HepG2 (cell line): ENCODE measurements around the gene TSEN34. TPM values are rescaled to one million over a fixed set of nuclear protein-coding genes. Genes with fewer than 3 reads are reported as not detected.

Experiments
- ATAD3A ChIP-seq: sonication (generic); formaldehyde crosslinking; IDR thresholded peaks from 2 replicates; pipeline ENCODE4 v1.4.0; 2020; ENCODE audit warnings: missing genetic modification reagents
- FOXA3 ChIP-seq: IDR thresholded peaks from 2 replicates; pipeline ENCODE4 v1.6.1; 2016; ENCODE audit warnings: missing genetic modification reagents, missing compliant biosample characterization
- KDM6A ChIP-seq: IDR thresholded peaks from 2 replicates; pipeline ENCODE4 v1.6.1; 2016; ENCODE audit warnings: low read depth
- MTA1 ChIP-seq: sonication (generic); formaldehyde crosslinking; IDR thresholded peaks from 2 replicates; pipeline ENCODE4 v1.4.0; 2020; ENCODE audit warnings: missing genetic modification reagents, mild to moderate bottlenecking, borderline replicate concordance
- PAXIP1 ChIP-seq: sonication (generic); formaldehyde crosslinking; conservative IDR thresholded peaks from 2 replicates; pipeline ENCODE4 v1.4.0; 2020; ENCODE audit warnings: mild to moderate bottlenecking, missing genetic modification reagents, moderate library complexity
- PRDM10 ChIP-seq: sonication (generic); formaldehyde crosslinking; IDR thresholded peaks from 2 replicates; pipeline ENCODE4 v1.4.0; 2020; ENCODE audit warnings: low read depth, missing genetic modification reagents
- PRMT3 ChIP-seq: sonication (generic); formaldehyde crosslinking; IDR thresholded peaks from 2 replicates; pipeline ENCODE4 v1.8.1; 2022; ENCODE audit warnings: low read depth, mild to moderate bottlenecking, moderate library complexity, missing genetic modification reagents, borderline replicate concordance
- REPIN1 ChIP-seq: sonication (generic); formaldehyde crosslinking; IDR thresholded peaks from 2 replicates; pipeline ENCODE4 v1.8.0; 2022; ENCODE audit warnings: missing genetic modification reagents, low read depth, mild to moderate bottlenecking, borderline replicate concordance
- TRAFD1 ChIP-seq: sonication (generic); formaldehyde crosslinking; IDR thresholded peaks from 2 replicates; pipeline ENCODE4 v1.5.1; 2020; ENCODE audit warnings: missing genetic modification reagents, mild to moderate bottlenecking, borderline replicate concordance
- ZNF382 ChIP-seq: sonication (generic); formaldehyde crosslinking; IDR thresholded peaks from 2 replicates; pipeline ENCODE4 v1.5.0; 2020; ENCODE audit warnings: missing genetic modification reagents, mild to moderate bottlenecking, borderline replicate concordance
- ZNF432 ChIP-seq: sonication (generic); formaldehyde crosslinking; IDR thresholded peaks from 2 replicates; pipeline ENCODE4 v1.5.0; 2020; ENCODE audit warnings: missing genetic modification reagents, mild to moderate bottlenecking, borderline replicate concordance
- ZNF468 ChIP-seq: sonication (generic); formaldehyde crosslinking; IDR thresholded peaks from 2 replicates; pipeline ENCODE4 v1.8.0; 2022; ENCODE audit warnings: mild to moderate bottlenecking, moderate library complexity, missing genetic modification reagents
- ZNF503 ChIP-seq: sonication (generic); formaldehyde crosslinking; IDR thresholded peaks from 2 replicates; pipeline ENCODE4 v1.4.0; 2020; ENCODE audit warnings: missing genetic modification reagents
- ZNF550 ChIP-seq: sonication (generic); formaldehyde crosslinking; IDR thresholded peaks from 2 replicates; pipeline ENCODE4 v1.4.0; 2020; ENCODE audit warnings: mild to moderate bottlenecking, missing genetic modification reagents, borderline replicate concordance
- ZNF704 ChIP-seq: sonication (generic); formaldehyde crosslinking; IDR thresholded peaks from 2 replicates; pipeline ENCODE4 v1.8.1; 2023; ENCODE audit warnings: mild to moderate bottlenecking, inconsistent platforms, moderate library complexity, missing genetic modification reagents, borderline replicate concordance
- ZNF776 ChIP-seq: sonication (generic); formaldehyde crosslinking; IDR thresholded peaks from 2 replicates; pipeline ENCODE4 v1.4.0; 2020; ENCODE audit warnings: mild to moderate bottlenecking, missing genetic modification reagents
- polyA plus RNA-seq, 8 experiments: library from polyadenylated mRNA; depleted of rRNA in 3 of 8; stranded (reverse) in 7 of 8; unstranded in 1 of 8; fragments of >200 nt; fragmentation: Illumina TruSeq in 4 of 8; extraction: Trizol in 4 of 8; gene quantifications; 2 replicates each; pipeline versions ENCODE4 v1.2.1 to v1.2.3, GENCODE V29; 2011 to 2016; ENCODE audit warnings: low read depth in 4 of 8, missing spikeins in 1 of 8, mixed read lengths in 1 of 8; ENCODE audit not compliant: insufficient read depth in 1 of 8
- total RNA-seq, 5 experiments: library from RNA; depleted of rRNA; stranded (reverse); fragments of >200 nt; fragmentation: Illumina TruSeq; extraction: Trizol; gene quantifications; 2 replicates each; pipeline ENCODE4 v1.2.3, GENCODE V29; 2016; ENCODE audit warnings: low read depth in 1 of 5

The TSEN34 gene
- total and polyA plus RNA-seq, 2 of the 13 experiments (the other 11 are each of a cell fraction or from before 2014, with no cell fraction given): 55.1 to 65.4 TPM

GRCh38 chr19:54207983-54208783, 17.1 kb downstream of the TSEN34 start (continued):
- no peak for TF ChIP-seq REPIN1 (CRISPR knock-in tag)
- TF ChIP-seq PRMT3 (CRISPR knock-in tag): no peak
- no peak for TF ChIP-seq ZNF468 (CRISPR knock-in tag)
- no peak for TF ChIP-seq PRDM10
- TF ChIP-seq ATAD3A (CRISPR knock-in tag): no peak
- no peak for TF ChIP-seq FOXA3 (CRISPR knock-in tag)
- no peak for TF ChIP-seq ZNF503 (CRISPR knock-in tag)
- no peak for TF ChIP-seq KDM6A (CRISPR knock-in tag)
- TF ChIP-seq PAXIP1 (CRISPR knock-in tag): no peak
- no peak for TF ChIP-seq ZNF432
- TF ChIP-seq MTA1: no peak
- TF ChIP-seq ZNF776: no peak
- TF ChIP-seq ZNF382 (CRISPR knock-in tag): no peak
- no peak for TF ChIP-seq ZNF550 (CRISPR knock-in tag)
- TF ChIP-seq ZNF704 (CRISPR knock-in tag): no peak
- no peak for TF ChIP-seq TRAFD1 (CRISPR knock-in tag)
